Keratinocyte (primary cell): ENCODE data around the gene AKAP13. TPM values are rescaled to one million over a fixed set of nuclear protein-coding genes. Genes with fewer than 3 reads are reported as not detected.

Source experiments
- DNase-seq: peaks from one replicate; pipeline ENCODE4 v3.0.0-alpha.2; 2011; ENCODE audit warnings: low read depth, missing footprints, low spot score
- FAIRE-seq: peaks from 2 replicates; lab custom pipeline; 2011; peaks lifted over from hg19 to GRCh38; lab: Jason Lieb, UNC
- H2AFZ ChIP-seq: 2 replicates; pipeline ENCODE4 v1.6.0; 2012; ENCODE audit warnings: low read length, control low read depth, inconsistent platforms; ENCODE audit not compliant: control insufficient read depth
- H3K27ac ChIP-seq: 2 replicates; pipeline ENCODE4 v1.5.1; 2011; ENCODE audit warnings: low read length; ENCODE audit not compliant: control insufficient read depth, insufficient read depth
- H3K27me3 ChIP-seq: 3 replicates; pipeline ENCODE4 v1.6.0; 2011; ENCODE audit warnings: low read length; ENCODE audit not compliant: control insufficient read depth, insufficient read depth; ENCODE audit errors: extremely low read depth
- H3K36me3 ChIP-seq, 2 experiments: 2 replicates in 1 of 2; 3 replicates in 1 of 2; pipeline ENCODE4 v1.5.1; 2011; ENCODE audit warnings: low read length in 2 of 2, mild to moderate bottlenecking in 1 of 2; ENCODE audit not compliant: control insufficient read depth in 2 of 2, insufficient read depth in 2 of 2; ENCODE audit errors: extremely low read depth in 1 of 2
- H3K4me1 ChIP-seq: 3 replicates; pipeline ENCODE4 v1.5.1; 2011; ENCODE audit warnings: low read length; ENCODE audit not compliant: control insufficient read depth, insufficient read depth; ENCODE audit errors: extremely low read depth
- H3K4me2 ChIP-seq: 3 replicates; pipeline ENCODE4 v1.6.0; 2011; ENCODE audit warnings: low read depth, low read length; ENCODE audit not compliant: control insufficient read depth, insufficient read depth; ENCODE audit errors: extremely low read depth
- H3K4me3 ChIP-seq, 3 experiments: fragments of 200-600 bp in 1 of 3; sonication (generic) in 1 of 3; 2 replicates in 2 of 3; 3 replicates in 1 of 3; pipeline ENCODE4 v1.5.1; 2011 to 2016; ENCODE audit warnings: low read length in 3 of 3, mild to moderate bottlenecking in 3 of 3, control low read depth in 2 of 3, inconsistent platforms in 1 of 3, low read depth in 1 of 3, mixed read lengths in 1 of 3, mixed run types in 1 of 3, moderate library complexity in 1 of 3; ENCODE audit not compliant: control insufficient read depth in 2 of 3, insufficient read depth in 2 of 3; ENCODE audit errors: extremely low read depth in 1 of 3
- H3K79me2 ChIP-seq: 2 replicates; pipeline ENCODE4 v1.6.0; 2012; ENCODE audit warnings: low read length; ENCODE audit not compliant: control insufficient read depth, insufficient read depth
- H3K9ac ChIP-seq: 3 replicates; pipeline ENCODE4 v1.6.0; 2011; ENCODE audit warnings: low read length; ENCODE audit not compliant: control insufficient read depth, insufficient read depth; ENCODE audit errors: extremely low read depth
- H3K9me1 ChIP-seq: 3 replicates; pipeline ENCODE4 v1.6.0; 2011; ENCODE audit warnings: low read length; ENCODE audit not compliant: control insufficient read depth, insufficient read depth; ENCODE audit errors: extremely low read depth
- H3K9me3 ChIP-seq: 2 replicates; pipeline ENCODE4 v1.5.1; 2012; ENCODE audit warnings: low read depth, low read length; ENCODE audit not compliant: control insufficient read depth
- H4K20me1 ChIP-seq: 3 replicates; pipeline ENCODE4 v1.6.0; 2011; ENCODE audit warnings: low read length; ENCODE audit not compliant: control insufficient read depth, insufficient read depth; ENCODE audit errors: extremely low read depth
- EZH2 ChIP-seq: IDR thresholded peaks from one replicate; pipeline ENCODE4 v1.6.1; 2012; ENCODE audit warnings: inconsistent platforms, mild to moderate bottlenecking, low read length, moderate library complexity
- dilution Hi-C: fragments of 300-500 bp; cut with MboI; formaldehyde crosslinking; loops from one replicate; pipeline ENCODE4 v1.7.0; 2020; ENCODE audit warnings: low sequenced_read_pairs; ENCODE audit not compliant: extremely low pct_ligation_motif_present
- polyA plus RNA-seq, 5 experiments: library from polyadenylated mRNA; depleted of rRNA in 3 of 5; stranded (reverse) in 3 of 5; stranded (forward) in 1 of 5; unstranded in 1 of 5; fragments of >200 nt; gene quantifications; 1 replicate in 1 of 5; 2 replicates in 3 of 5; 3 replicates in 1 of 5; pipeline versions ENCODE4 v1.2.1 to v1.2.3, GENCODE V29; 2011 to 2012; ENCODE audit warnings: missing spikeins in 2 of 5, low read depth in 1 of 5, low replicate concordance in 1 of 5
- TF ChIP-seq, protein P1 (sequence below), 3 experiments: IDR thresholded peaks in 1 of 3; conservative IDR thresholded peaks in 1 of 3; optimal IDR thresholded peaks in 1 of 3; 2 replicates in 2 of 3; 3 replicates in 1 of 3; pipeline versions ENCODE3 to v1.5.1; 2011; ENCODE audit warnings: low read length in 3 of 3, mild to moderate bottlenecking in 3 of 3, moderate library complexity in 2 of 3, control low read depth in 1 of 3, inconsistent platforms in 1 of 3; ENCODE audit not compliant: insufficient read depth in 2 of 3; ENCODE audit errors: extremely low read depth in 1 of 3

AKAP13 gene
- polyA plus RNA-seq, 1 donor (not counting 4 experiments of a cell fraction or from before 2014, with no cell fraction given): 16.7 TPM

DNA sequence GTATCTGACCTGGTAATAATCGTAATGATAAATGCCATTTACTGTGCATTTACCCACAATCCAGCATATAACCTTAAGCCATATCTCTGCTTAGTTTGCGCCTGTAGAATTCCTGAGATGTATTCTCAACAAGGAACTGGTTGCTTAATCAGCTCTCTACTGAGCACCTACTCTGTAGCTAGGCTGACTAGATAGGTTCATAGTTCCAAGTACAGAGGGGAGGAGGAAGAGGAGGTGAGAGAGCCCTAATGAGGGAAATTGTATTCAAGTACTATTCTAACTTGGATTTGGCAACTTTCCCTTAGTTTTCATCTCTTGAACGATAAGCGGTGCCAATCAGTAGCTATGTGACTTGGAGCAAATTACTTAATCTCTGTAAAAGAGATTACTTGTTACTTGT, 5.6 kb upstream of the AKAP13 start:
- H3K9me3 ChIP-seq: no peaks in the 10 kb centered on the region
- no peaks in the 10 kb centered on the region for H3K79me2 ChIP-seq
- no peak overlapping the region for H3K9ac ChIP-seq
- H3K27me3 ChIP-seq: no peaks in the 10 kb centered on the region
- no peak overlapping the region for H3K4me3 ChIP-seq
- peaks cover 7% of the 10 kb centered on the region for H3K4me1 ChIP-seq
- no peak for TF ChIP-seq EZH2
- TF ChIP-seq, protein P1, sequence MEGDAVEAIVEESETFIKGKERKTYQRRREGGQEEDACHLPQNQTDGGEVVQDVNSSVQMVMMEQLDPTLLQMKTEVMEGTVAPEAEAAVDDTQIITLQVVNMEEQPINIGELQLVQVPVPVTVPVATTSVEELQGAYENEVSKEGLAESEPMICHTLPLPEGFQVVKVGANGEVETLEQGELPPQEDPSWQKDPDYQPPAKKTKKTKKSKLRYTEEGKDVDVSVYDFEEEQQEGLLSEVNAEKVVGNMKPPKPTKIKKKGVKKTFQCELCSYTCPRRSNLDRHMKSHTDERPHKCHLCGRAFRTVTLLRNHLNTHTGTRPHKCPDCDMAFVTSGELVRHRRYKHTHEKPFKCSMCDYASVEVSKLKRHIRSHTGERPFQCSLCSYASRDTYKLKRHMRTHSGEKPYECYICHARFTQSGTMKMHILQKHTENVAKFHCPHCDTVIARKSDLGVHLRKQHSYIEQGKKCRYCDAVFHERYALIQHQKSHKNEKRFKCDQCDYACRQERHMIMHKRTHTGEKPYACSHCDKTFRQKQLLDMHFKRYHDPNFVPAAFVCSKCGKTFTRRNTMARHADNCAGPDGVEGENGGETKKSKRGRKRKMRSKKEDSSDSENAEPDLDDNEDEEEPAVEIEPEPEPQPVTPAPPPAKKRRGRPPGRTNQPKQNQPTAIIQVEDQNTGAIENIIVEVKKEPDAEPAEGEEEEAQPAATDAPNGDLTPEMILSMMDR (optimal IDR thresholded peaks at IDR 0.05 in 1 of 3, IDR thresholded peaks at IDR 0.05 in 1 of 3, conservative IDR thresholded peaks at IDR 0.05 in 1 of 3; ENCODE audit: extremely low read depth in 1 of 3, insufficient read depth in 2 of 3, low read length in 3 of 3): no peak
- DNase-seq (no peak), FAIRE-seq (no peak)
- H3K36me3 ChIP-seq: no peaks in the 10 kb centered on the region
- H3K4me2 ChIP-seq: no peak overlapping the region
- no peak overlapping the region for H2AFZ ChIP-seq
- no peaks in the 10 kb centered on the region for H3K9me1 ChIP-seq
- no peaks in the 10 kb centered on the region for H4K20me1 ChIP-seq
- dilution Hi-C loops: no loop called here
- H3K27ac ChIP-seq: no peak overlapping the region

DNA sequence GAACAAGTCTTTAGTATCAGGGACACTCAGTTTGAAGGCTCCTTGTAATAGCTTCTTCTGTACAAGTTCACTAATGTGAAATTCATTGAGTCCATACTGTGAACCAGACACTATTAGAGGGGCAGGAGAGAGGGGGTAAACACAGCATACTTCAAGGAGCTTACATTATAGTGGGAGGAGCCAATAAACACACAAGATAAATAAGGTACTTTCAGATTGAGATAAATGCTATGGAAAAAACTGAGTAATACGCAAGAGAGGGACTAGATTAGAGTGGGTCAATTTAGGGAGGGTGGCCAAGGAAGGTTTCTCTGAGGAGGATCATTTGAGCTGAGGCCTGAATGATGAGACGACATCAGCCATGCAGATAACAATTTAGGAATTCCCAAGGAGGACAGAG, 3.1 kb upstream of the AKAP13 start:
- Histone ChIP-seq H3K4me2 (no peak overlapping the region), H3K4me3 (no peak overlapping the region), H3K9me1 (no peaks in the 10 kb centered on the region), H3K9ac (no peak overlapping the region), H3K36me3 (no peaks in the 10 kb centered on the region), H2AFZ (no peak overlapping the region), H3K79me2 (peaks cover 11% of the 10 kb centered on the region), H3K27me3 (no peaks in the 10 kb centered on the region), H3K27ac (no peak overlapping the region), H3K9me3 (no peaks in the 10 kb centered on the region), H3K4me1 (peaks cover 14% of the 10 kb centered on the region), H4K20me1 (no peaks in the 10 kb centered on the region)
- DNase-seq: no peak
- FAIRE-seq: no peak
- TF ChIP-seq, protein P1 (optimal IDR thresholded peaks at IDR 0.05 in 1 of 3, IDR thresholded peaks at IDR 0.05 in 1 of 3, conservative IDR thresholded peaks at IDR 0.05 in 1 of 3; ENCODE audit: extremely low read depth in 1 of 3, insufficient read depth in 2 of 3, low read length in 3 of 3): no peak
- TF ChIP-seq EZH2: no peak
- dilution Hi-C loops: no loop called here
